GM21717 (cell line): ENCODE data around the gene PLEKHD1.
"Not testable (repeated sequence)": the region's sequence is repeated elsewhere in the genome, so short reads cannot be mapped to it uniquely, and the experiment has no call there.

Experiments used
- ATAC-seq: cut with Tn5 transposase; IDR thresholded peaks from one replicate; pipeline ENCODE4 v1.9.1; 2021; ENCODE audit warnings: mild to moderate bottlenecking, moderate library complexity; ENCODE audit not compliant: unreplicated experiment

The PLEKHD1 gene

DNA sequence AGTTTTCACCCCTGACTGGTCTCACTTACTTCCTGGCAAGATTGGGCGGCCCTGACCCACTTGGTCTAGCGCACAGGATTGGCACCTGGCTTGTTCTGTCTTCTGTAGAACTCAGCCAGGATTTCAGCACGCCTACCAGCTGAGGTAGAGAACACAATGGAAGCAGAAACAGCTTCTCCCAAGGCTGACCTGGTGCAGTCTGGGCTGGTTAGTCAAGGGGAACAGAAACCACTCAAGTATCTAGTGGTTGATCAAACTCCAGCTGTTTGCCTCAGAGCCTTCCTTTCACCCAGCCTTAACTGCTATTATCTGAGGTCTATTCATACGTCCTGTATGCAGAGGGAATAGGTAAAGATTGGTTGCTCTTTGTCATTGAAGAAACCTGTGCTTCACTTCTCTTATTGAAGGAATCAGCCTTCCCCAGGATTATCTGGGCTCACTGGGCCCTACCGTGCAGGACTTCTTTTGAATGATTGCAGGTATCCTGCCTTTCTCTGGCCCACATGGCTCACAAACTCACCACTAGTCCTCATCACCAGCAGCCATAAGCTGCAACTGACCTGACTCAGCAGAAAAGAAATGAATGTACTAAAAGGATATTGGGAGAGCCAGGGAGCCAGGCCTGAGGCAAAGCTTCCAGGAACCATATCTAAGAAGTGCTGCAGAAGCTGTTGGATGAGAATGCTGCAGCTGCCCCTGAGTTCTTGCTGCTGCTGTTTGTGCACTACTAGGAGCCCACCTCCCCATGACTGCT is 2.5 kb upstream of the PLEKHD1 start:
- ATAC-seq, result peak; percentile 96

GRCh38 chr14:69483765-69484443 is 624 bp upstream of the PLEKHD1 start:
- ATAC-seq, result no peak

GRCh38 chr14:69485315-69485660 is 760 bp downstream of the PLEKHD1 start:
- ATAC-seq, result no peak

DNA sequence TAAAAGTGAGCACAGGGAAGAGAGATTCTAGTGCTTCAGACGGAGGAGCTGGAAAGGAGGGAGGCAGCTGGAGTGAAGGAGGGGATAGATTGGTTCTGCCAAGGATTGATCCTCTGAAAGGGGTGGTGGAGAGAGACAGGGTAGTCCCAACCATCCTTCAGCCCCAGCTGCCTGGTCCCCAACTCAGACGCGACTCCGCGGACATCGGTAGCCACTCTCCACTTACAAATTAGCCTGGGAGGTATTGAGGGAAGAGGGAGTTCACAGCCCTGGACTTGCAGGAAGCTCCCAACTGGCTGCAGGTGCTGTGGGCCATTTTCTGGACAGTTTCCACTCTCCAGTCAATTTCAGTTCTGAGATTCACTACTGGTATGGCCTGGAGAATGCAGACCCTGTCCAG is 1.2 kb downstream of the PLEKHD1 start:
- ATAC-seq, result no peak

DNA sequence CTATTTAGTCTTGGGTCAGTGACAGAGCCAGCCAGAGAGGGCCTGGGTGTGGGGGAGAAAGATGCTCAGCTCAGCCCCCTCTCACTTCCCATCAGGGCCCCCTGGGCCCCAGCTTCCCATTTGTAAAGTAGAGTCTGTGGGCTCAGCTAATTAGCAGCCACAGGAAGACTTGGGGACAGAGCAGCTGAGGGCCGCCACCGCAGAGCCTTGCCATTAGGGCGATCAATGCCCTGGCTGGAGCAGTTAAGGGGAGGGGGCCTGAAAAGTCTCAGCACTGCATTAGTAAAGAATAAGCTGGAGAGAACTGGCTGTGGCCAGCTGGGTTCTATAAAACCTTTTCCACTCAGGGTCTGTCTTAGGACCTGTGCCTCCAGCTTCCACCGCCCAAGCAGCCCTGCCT is 2.7 kb downstream of the PLEKHD1 start:
- ATAC-seq, result no peak

GRCh38 chr14:69487771-69488170 is 3.2 kb downstream of the PLEKHD1 start:
- ATAC-seq, result no peak

DNA sequence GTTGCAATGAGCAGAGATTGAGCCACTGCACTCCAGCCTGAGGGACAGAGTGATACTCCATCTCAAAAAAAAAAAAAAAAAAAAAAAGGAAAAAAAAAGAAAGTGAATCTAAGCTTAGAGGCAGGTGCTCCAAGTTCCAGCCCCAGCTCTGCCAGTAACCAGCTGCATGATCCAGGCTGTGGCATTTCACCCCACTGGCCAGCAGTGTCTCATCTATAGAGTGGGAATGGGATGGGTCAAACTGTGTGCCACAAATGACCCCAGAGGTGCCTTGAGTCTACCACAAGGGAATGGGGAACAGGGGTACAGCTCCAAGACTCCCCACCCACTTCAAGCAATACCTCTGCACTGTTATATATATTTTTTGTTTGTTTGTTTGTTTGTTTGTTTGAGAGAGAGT is 5.0 kb downstream of the PLEKHD1 start:
- ATAC-seq, result no peak

GRCh38 chr14:69490219-69490918 is 5.8 kb downstream of the PLEKHD1 start:
- no peak for ATAC-seq

GRCh38 chr14:69491193-69491592 is 6.7 kb downstream of the PLEKHD1 start:
- no peak for ATAC-seq

DNA sequence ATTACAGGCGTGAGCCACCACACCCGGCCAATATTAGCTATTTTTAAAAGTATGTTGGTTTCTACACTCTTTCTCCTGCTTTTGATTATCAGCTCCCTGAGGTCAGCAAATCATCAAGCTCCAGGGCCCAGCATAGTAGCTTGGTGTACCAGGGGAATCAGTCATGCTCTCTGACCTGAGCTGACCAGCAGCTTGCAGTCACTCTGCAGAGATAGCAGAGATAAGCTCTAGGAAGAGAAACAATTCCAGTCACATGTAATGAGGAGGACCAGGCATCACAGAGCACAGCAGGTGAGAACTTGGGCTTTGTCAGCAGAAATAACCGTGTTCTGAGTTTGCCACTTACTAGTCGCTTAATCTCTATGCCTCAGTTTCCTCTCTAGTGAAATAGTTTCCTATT is 8.5 kb downstream of the PLEKHD1 start:
- no peak for ATAC-seq

GRCh38 chr14:69493791-69494190 is 9.3 kb downstream of the PLEKHD1 start:
- ATAC-seq, result no peak

DNA sequence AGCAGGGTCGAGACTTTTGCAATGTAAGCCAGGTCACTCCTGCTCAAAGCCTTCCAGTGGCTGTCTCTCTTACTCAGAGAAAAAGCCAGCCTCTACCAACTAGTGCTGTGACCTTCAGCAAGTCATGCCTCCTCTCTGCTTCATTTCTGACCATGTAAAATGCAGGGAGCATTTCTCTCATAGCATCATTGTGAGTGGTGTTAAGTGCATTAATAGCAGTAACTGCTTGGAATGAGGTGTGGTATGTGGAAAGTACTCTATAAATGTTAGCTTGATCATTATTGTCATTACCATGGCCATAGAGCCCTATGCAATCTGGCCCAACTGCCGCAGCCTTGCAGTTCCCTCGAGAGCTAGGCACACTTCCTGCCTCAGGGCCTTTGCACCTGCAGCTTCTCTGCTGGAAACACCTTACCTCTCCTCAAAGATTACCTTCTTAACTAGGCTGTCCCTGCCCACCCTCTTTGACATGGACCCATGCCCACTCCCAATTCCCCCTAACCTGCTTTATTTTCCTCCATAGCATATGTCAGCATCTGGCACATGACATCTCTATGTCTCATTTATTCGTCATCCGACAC is 10.9 kb downstream of the PLEKHD1 start:
- no peak for ATAC-seq

GRCh38 chr14:69497866-69498265 is 13.3 kb downstream of the PLEKHD1 start:
- ATAC-seq, result not testable (repeated sequence)

GRCh38 chr14:69498286-69498685 is 13.8 kb downstream of the PLEKHD1 start:
- not testable (repeated sequence) for ATAC-seq

GRCh38 chr14:69499436-69499835 is 14.9 kb downstream of the PLEKHD1 start:
- ATAC-seq, result no peak

GRCh38 chr14:69500096-69500495 is 15.6 kb downstream of the PLEKHD1 start:
- ATAC-seq, result no peak

- no peak for ATAC-seq
Measured at GRCh38 chr14:69500736-69501135, 16.2 kb downstream of the PLEKHD1 start.

GRCh38 chr14:69501423-69501838 is 16.9 kb downstream of the PLEKHD1 start:
- no peak for ATAC-seq

DNA sequence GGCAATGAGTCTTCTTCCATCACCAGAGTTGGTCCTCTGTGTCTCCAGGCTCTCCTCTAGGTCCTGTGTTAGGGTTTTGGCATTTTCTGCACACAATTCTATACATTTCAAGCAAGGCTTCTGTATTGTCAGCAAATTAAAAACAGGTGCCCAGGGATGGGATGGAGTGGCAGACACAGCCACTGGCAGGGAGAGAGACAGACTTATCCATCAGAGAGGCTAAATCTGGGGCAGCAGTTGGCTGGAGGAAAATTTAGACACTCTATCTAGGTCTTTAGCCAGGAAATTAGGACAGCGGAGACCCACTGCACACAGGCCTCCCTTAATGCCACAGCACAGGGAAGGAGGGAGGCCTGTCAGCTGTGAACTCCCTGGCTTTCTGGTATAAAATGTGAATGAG is 20.2 kb downstream of the PLEKHD1 start:
- ATAC-seq, result no peak

DNA sequence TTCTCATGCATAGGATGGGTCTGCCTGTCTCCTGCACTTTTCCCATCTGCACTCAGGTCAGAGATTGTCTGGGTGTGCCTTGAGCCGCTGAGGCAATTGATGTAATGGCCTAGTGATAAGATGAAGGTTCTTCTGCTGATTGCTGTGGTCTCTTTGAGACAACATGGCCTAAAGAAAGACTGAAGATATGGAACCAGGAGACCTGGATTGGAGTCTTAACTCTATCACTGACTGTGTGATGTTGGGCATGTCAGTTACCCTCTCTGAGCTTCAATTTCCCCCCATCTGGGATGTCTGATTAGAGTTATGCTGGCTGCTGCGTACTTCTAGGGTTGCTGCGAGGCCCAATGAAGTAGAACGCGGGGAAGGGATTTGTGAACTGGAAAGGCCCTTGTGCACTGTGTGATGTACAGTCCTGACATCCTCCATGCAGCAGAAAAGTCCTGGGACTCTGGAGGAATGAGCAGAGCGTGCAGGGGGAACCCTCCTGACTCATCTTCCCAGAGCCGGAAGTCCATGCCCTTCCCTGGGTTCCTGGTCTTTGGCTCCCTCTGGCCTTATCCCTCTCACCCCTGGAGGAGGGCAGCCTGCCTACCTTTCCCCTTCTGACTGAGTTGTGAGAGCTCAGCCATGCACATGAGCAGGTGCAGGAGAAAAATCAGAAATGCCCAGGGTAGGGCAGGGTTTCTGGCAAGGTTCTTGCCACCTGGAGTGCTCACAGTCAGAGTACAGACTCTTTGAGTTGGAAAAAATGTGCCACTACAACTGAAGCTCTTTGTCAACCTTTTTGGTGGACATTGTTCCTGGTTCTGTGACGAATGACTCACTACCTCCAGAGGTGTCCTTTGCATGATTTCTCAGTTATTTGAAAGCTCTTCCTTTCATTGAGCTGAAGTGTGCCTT is 21.1 kb downstream of the PLEKHD1 start:
- ATAC-seq, result no peak

GRCh38 chr14:69506241-69506595 is 21.7 kb downstream of the PLEKHD1 start:
- ATAC-seq, result no peak
